HUES48 (cell line): Measurements from ENCODE around the gene TCN2.
"Not testable (repeated sequence)": the region's sequence is repeated elsewhere in the genome, so short reads cannot be mapped to it uniquely, and the experiment has no call there.

Experiments
- H3K27ac ChIP-seq: one replicate; pipeline ENCODE4 v1.7.0; 2013; ENCODE audit warnings: low read depth, low read length, inconsistent platforms
- H3K27me3 ChIP-seq: 2 replicates; pipeline ENCODE4 v1.6.1; 2013; ENCODE audit warnings: mild to moderate bottlenecking, low read length; ENCODE audit not compliant: control insufficient read depth, insufficient read depth
- H3K36me3 ChIP-seq: 2 replicates; pipeline ENCODE4 v1.6.1; 2013; ENCODE audit warnings: low read length; ENCODE audit not compliant: control insufficient read depth, insufficient read depth
- H3K4me1 ChIP-seq: 2 replicates; pipeline ENCODE4 v1.6.1; 2013; ENCODE audit warnings: mild to moderate bottlenecking, low read length; ENCODE audit not compliant: control insufficient read depth, insufficient read depth
- H3K4me3 ChIP-seq: 2 replicates; pipeline ENCODE4 v1.5.1; 2013; ENCODE audit warnings: mild to moderate bottlenecking, low read depth, low read length
- H3K9ac ChIP-seq: 2 replicates; pipeline ENCODE4 v1.6.1; 2013; ENCODE audit warnings: mild to moderate bottlenecking, low read depth, low read length, moderate library complexity
- H3K9me3 ChIP-seq: 2 replicates; pipeline ENCODE4 v1.6.1; 2013; ENCODE audit warnings: low read length; ENCODE audit not compliant: control insufficient read depth, insufficient read depth

The TCN2 gene

GRCh38 chr22:30580896-30581295 lies 26.1 kb upstream of the TCN2 start:
- Histone ChIP-seq H3K9ac (no peak overlapping the region), H3K4me3 (no peak overlapping the region), H3K36me3 (peaks cover 99% of the 10 kb centered on the region), H3K9me3 (no peaks in the 10 kb centered on the region), H3K27me3 (no peaks in the 10 kb centered on the region), H3K4me1 (no peaks in the 10 kb centered on the region), H3K27ac (no peak overlapping the region)

- no peaks in the 10 kb centered on the region for H3K4me1 ChIP-seq
- H3K36me3 ChIP-seq, result peaks cover 99% of the 10 kb centered on the region
- H3K9ac ChIP-seq, result no peak overlapping the region
- no peaks in the 10 kb centered on the region for H3K27me3 ChIP-seq
- no peak overlapping the region for H3K4me3 ChIP-seq
- no peaks in the 10 kb centered on the region for H3K9me3 ChIP-seq
- no peak overlapping the region for H3K27ac ChIP-seq
These were observed 24.9 kb upstream of the TCN2 start for GRCh38 chr22:30582051-30582450.

GRCh38 chr22:30582788-30583545 lies 24.0 kb upstream of the TCN2 start:
- no peaks in the 10 kb centered on the region for H3K9me3 ChIP-seq
- no peaks in the 10 kb centered on the region for H3K27me3 ChIP-seq
- no peak overlapping the region for H3K9ac ChIP-seq
- H3K4me1 ChIP-seq, result no peaks in the 10 kb centered on the region
- H3K36me3 ChIP-seq, result peaks cover 99% of the 10 kb centered on the region
- H3K27ac ChIP-seq, result peak overlapping the region; percentile 38
- no peak overlapping the region for H3K4me3 ChIP-seq

GRCh38 chr22:30584441-30584840 lies 22.5 kb upstream of the TCN2 start:
- Histone ChIP-seq H3K27ac (no peak overlapping the region), H3K4me1 (no peaks in the 10 kb centered on the region), H3K4me3 (no peak overlapping the region), H3K9me3 (no peaks in the 10 kb centered on the region), H3K9ac (no peak overlapping the region), H3K36me3 (peaks cover 99% of the 10 kb centered on the region), H3K27me3 (no peaks in the 10 kb centered on the region)

- no peaks in the 10 kb centered on the region for H3K4me1 ChIP-seq
- no peaks in the 10 kb centered on the region for H3K9me3 ChIP-seq
- no peak overlapping the region for H3K4me3 ChIP-seq
- H3K27ac ChIP-seq, result no peak overlapping the region
- no peaks in the 10 kb centered on the region for H3K27me3 ChIP-seq
- H3K9ac ChIP-seq, result no peak overlapping the region
- peaks cover 85% of the 10 kb centered on the region for H3K36me3 ChIP-seq
These were observed 20.6 kb upstream of the TCN2 start for GRCh38 chr22:30586414-30586813.

GRCh38 chr22:30591191-30591587 lies 15.8 kb upstream of the TCN2 start:
- Histone ChIP-seq H3K27ac (peak overlapping the region; percentile 84), H3K27me3 (peaks cover 8% of the 10 kb centered on the region; the same call in 1 of the 2 replicates), H3K4me1 (no peaks in the 10 kb centered on the region)

GRCh38 chr22:30591588-30592359 lies 15.2 kb upstream of the TCN2 start, which contains the start of gene PES1:
Gene PES1 (minus strand): TSS chr22:30591910. CDS start chr22:30591833, 77 bp downstream.
- Histone ChIP-seq H3K27me3 (peaks cover 8% of the 10 kb centered on the region; the same call in 1 of the 2 replicates), H3K4me3 (peak within 1 kb of the TSS; percentile 94), H3K9ac (peak within 1 kb of the TSS; percentile 84), H3K9me3 (no peaks in the 10 kb centered on the region), H3K36me3 (peaks cover 32% of the 10 kb centered on the region), H3K4me1 (no peaks in the 10 kb centered on the region), H3K27ac (peak within 1 kb of the TSS; percentile 84)

More at GRCh38 chr22:30591191-30591587, 15.8 kb upstream of the TCN2 start:
- Histone ChIP-seq H3K4me3 (peak overlapping the region; percentile 94), H3K36me3 (peaks cover 38% of the 10 kb centered on the region), H3K9ac (peak overlapping the region; percentile 84), H3K9me3 (no peaks in the 10 kb centered on the region)

- H3K9me3 ChIP-seq, H3K4me1 ChIP-seq, H3K27ac ChIP-seq, H3K27me3 ChIP-seq, H3K9ac ChIP-seq, H3K4me3 ChIP-seq: not testable (repeated sequence)
- peaks cover 27% of the 10 kb centered on the region for H3K36me3 ChIP-seq
These were observed 14.6 kb upstream of the TCN2 start for GRCh38 chr22:30592360-30592713.

GRCh38 chr22:30596199-30596598 lies 10.8 kb upstream of the TCN2 start:
- Histone ChIP-seq H3K4me3 (no peak overlapping the region), H3K9ac (no peak overlapping the region), H3K4me1 (no peaks in the 10 kb centered on the region), H3K36me3 (no peaks in the 10 kb centered on the region), H3K9me3 (no peaks in the 10 kb centered on the region), H3K27me3 (peaks cover 8% of the 10 kb centered on the region; the same call in 1 of the 2 replicates), H3K27ac (no peak overlapping the region)

- Histone ChIP-seq H3K27me3 (peaks cover 8% of the 10 kb centered on the region; the same call in 1 of the 2 replicates), H3K36me3 (no peaks in the 10 kb centered on the region), H3K27ac (no peak overlapping the region), H3K9me3 (no peaks in the 10 kb centered on the region), H3K9ac (no peak overlapping the region), H3K4me3 (no peak overlapping the region), H3K4me1 (no peaks in the 10 kb centered on the region)
These were observed 10.1 kb upstream of the TCN2 start for GRCh38 chr22:30596886-30597285.

- H3K9ac ChIP-seq, result no peak overlapping the region
- H3K27me3 ChIP-seq, result 0 out of 2 replicates have a peak, but pooled peaks cover under 1% of the 10 kb centered on the region
- no peaks in the 10 kb centered on the region for H3K36me3 ChIP-seq
- no peak overlapping the region for H3K4me3 ChIP-seq
- no peak overlapping the region for H3K27ac ChIP-seq
- H3K4me1 ChIP-seq, result no peaks in the 10 kb centered on the region
- no peaks in the 10 kb centered on the region for H3K9me3 ChIP-seq
These were observed 8.0 kb upstream of the TCN2 start for GRCh38 chr22:30598986-30599385.
